Esophagus muscularis mucosa (tissue), 4 donors: ENCODE results near the gene CLIC6. TPM values are rescaled to one million over a fixed set of nuclear protein-coding genes. Genes with fewer than 3 reads are reported as not detected.

Experiments used
- DNase-seq: peaks from one replicate; pipeline ENCODE4 v3.0.0-alpha.2; 2017; ENCODE audit errors: extremely low spot score
- H3K27ac ChIP-seq, 4 donors: fragments of 200-600 bp; sonication (generic); replicated peaks in 1 of 4; 1 replicate in 3 of 4; 2 replicates in 1 of 4; pipeline ENCODE4 v1.5.1; 2016 to 2019; ENCODE audit warnings: mild to moderate bottlenecking in 1 of 4
- H3K27me3 ChIP-seq, 4 donors: fragments of 200-600 bp; sonication (generic); one replicate each; pipeline versions ENCODE4 v1.5.1 to v1.6.0; 2016 to 2019
- H3K36me3 ChIP-seq, 4 donors: fragments of 200-600 bp; sonication (generic); one replicate each; pipeline ENCODE4 v1.5.1; 2016 to 2019
- H3K4me1 ChIP-seq, 4 donors: fragments of 200-600 bp; sonication (generic); one replicate each; pipeline ENCODE4 v1.5.1; 2016 to 2019
- H3K4me3 ChIP-seq, 4 donors: fragments of 200-600 bp; sonication (generic); 1 replicate in 2 of 4; 2 replicates in 2 of 4; pipeline ENCODE4 v1.5.1; 2016 to 2019; ENCODE audit warnings: mild to moderate bottlenecking in 4 of 4, moderate library complexity in 1 of 4
- H3K9me3 ChIP-seq, 4 donors: fragments of 200-600 bp; sonication (generic); 1 replicate in 3 of 4; 2 replicates in 1 of 4; pipeline ENCODE4 v1.5.1; 2016 to 2019
- CTCF ChIP-seq, 3 experiments: fragments of 200-600 bp in 2 of 3; fragments of 450-650 bp in 1 of 3; sonication (generic) in 2 of 3; IDR thresholded peaks; one replicate each; pipeline ENCODE4 v1.5.1; 2017 to 2019; ENCODE audit warnings: antibody characterized with exemption in 3 of 3, mild to moderate bottlenecking in 2 of 3, moderate library complexity in 1 of 3
- EP300 ChIP-seq: sonication (generic); formaldehyde crosslinking; IDR thresholded peaks from one replicate; pipeline ENCODE4 v1.6.1; 2017; ENCODE audit warnings: antibody characterized with exemption
- POLR2A ChIP-seq: fragments of 450-650 bp; IDR thresholded peaks from one replicate; pipeline ENCODE4 v1.6.1; 2017; ENCODE audit warnings: antibody characterized with exemption, moderate library complexity, mild to moderate bottlenecking, low read depth
- POLR2AphosphoS5 ChIP-seq, 2 donors: sonication (generic); formaldehyde crosslinking; IDR thresholded peaks; one replicate each; pipeline ENCODE4 v1.6.1; 2017; ENCODE audit warnings: antibody characterized with exemption in 2 of 2
- whole genome bisulfite sequencing: methylation state at CpG from one replicate; pipeline ENCODE4 v1.1.5; 2018; 5-methylcytosine and 5-hydroxymethylcytosine counted together
- intact Hi-C: fragments of 100-400 bp; cut with DNase I; formaldehyde crosslinking; loops from one replicate; pipeline ENCODE4 v1.15.1; 2023
- total RNA-seq, 4 donors: library from RNA; depleted of rRNA; stranded (reverse); fragments of >200 nt; gene quantifications; one replicate each; pipeline versions ENCODE4 v1.1.0 to v1.2.1, GENCODE V29; 2016

Gene CLIC6
- total RNA-seq, 4 donors from 2014 or later, result under 0.01 to 1.9 (median 0.39) TPM

GRCh38 chr21:34625030-34625593 is 43.7 kb upstream of the CLIC6 start:
- Histone ChIP-seq H3K4me1 (peaks cover 0 to 3% (median 0%) of the 10 kb centered on the region in 4 donors), H3K27me3 (no peaks in the 10 kb centered on the region), H3K36me3 (no peaks in the 10 kb centered on the region), H3K27ac (no peak overlapping the region), H3K4me3 (no peak overlapping the region), H3K9me3 (no peaks in the 10 kb centered on the region)
- intact Hi-C loops, result no loop called here
- WGBS, result 52% methylated on average over 6 of the region's 6 CpGs
- TF ChIP-seq POLR2A (no peak), CTCF (IDR thresholded peaks at IDR 0.05) (no peak), POLR2AphosphoS5 (IDR thresholded peaks at IDR 0.05) (no peak), EP300 (no peak)
- DNase-seq, result no peak

GRCh38 chr21:34626131-34626530 is 42.7 kb upstream of the CLIC6 start:
- intact Hi-C loops, result no loop called here
- Histone ChIP-seq H3K27ac (no peak overlapping the region), H3K4me1 (no peaks in the 10 kb centered on the region), H3K27me3 (no peaks in the 10 kb centered on the region), H3K4me3 (no peak overlapping the region), H3K9me3 (no peaks in the 10 kb centered on the region), H3K36me3 (no peaks in the 10 kb centered on the region)
- DNase-seq, result no peak
- no peak for TF ChIP-seq CTCF (IDR thresholded peaks at IDR 0.05)
- no peak for TF ChIP-seq EP300
- TF ChIP-seq POLR2A, result no peak
- no peak for TF ChIP-seq POLR2AphosphoS5 (IDR thresholded peaks at IDR 0.05)
- WGBS, result 89% methylated on average over 8 of the region's 8 CpGs

GRCh38 chr21:34630536-34631143 is 38.2 kb upstream of the CLIC6 start:
- TF ChIP-seq EP300 (no peak), CTCF (IDR thresholded peaks at IDR 0.05) (peak; percentile 76 to 81 (median 80))
- Histone ChIP-seq H3K4me1 (no peaks in the 10 kb centered on the region), H3K27me3 (peaks cover 0 to 21% (median 0%) of the 10 kb centered on the region in 4 donors), H3K27ac (no peak overlapping the region), H3K4me3 (no peak overlapping the region), H3K9me3 (no peaks in the 10 kb centered on the region), H3K36me3 (no peaks in the 10 kb centered on the region)
- intact Hi-C loops, result no loop called here
- WGBS, result 18% methylated on average over 6 of the region's 6 CpGs
- no peak for DNase-seq

- no peaks in the 10 kb centered on the region for H3K4me1 ChIP-seq
- DNase-seq, result no peak
- no peaks in the 10 kb centered on the region for H3K36me3 ChIP-seq
- intact Hi-C loops, result no loop called here
- H3K27ac ChIP-seq, result no peak overlapping the region
- no peak overlapping the region for H3K4me3 ChIP-seq
- TF ChIP-seq CTCF (IDR thresholded peaks at IDR 0.05) (no peak), POLR2AphosphoS5 (IDR thresholded peaks at IDR 0.05) (no peak), POLR2A (no peak), EP300 (no peak)
- WGBS, result 69% methylated on average over 4 of the region's 4 CpGs
- H3K9me3 ChIP-seq, result no peaks in the 10 kb centered on the region
- peaks cover 0 to 23% (median 0%) of the 10 kb centered on the region in 4 donors for H3K27me3 ChIP-seq
Observed at GRCh38 chr21:34632498-34632897, 36.3 kb upstream of the CLIC6 start.

GRCh38 chr21:34635307-34635706 is 33.5 kb upstream of the CLIC6 start:
- TF ChIP-seq EP300, result no peak
- TF ChIP-seq CTCF (IDR thresholded peaks at IDR 0.05), result peak in 2 of 3 experiments; percentile 11 to 29
- H3K36me3 ChIP-seq, result no peaks in the 10 kb centered on the region
- H3K27me3 ChIP-seq, result peaks cover 0 to 23% (median 0%) of the 10 kb centered on the region in 4 donors
- no peaks in the 10 kb centered on the region for H3K9me3 ChIP-seq
- 84% methylated on average over 2 of the region's 3 CpGs for WGBS
- no peak overlapping the region for H3K27ac ChIP-seq
- no peaks in the 10 kb centered on the region for H3K4me1 ChIP-seq
- no peak overlapping the region for H3K4me3 ChIP-seq
- intact Hi-C loops, result no loop called here
- no peak for DNase-seq
